Neural progenitor cell (in vitro differentiated cells): ENCODE measurements around the gene GALNT2.

Experiments used
- CTCF ChIP-seq: fragments of 200-600 bp; sonication (generic); IDR thresholded peaks from 2 replicates; pipeline ENCODE4 v1.5.1; 2017; ENCODE audit warnings: antibody characterized with exemption, mild to moderate bottlenecking
- EZH2phosphoT487 ChIP-seq: fragments of 200-600 bp; sonication (generic); IDR thresholded peaks from 2 replicates; pipeline ENCODE4 v1.6.1; 2017; ENCODE audit warnings: antibody characterized with exemption

GRCh38 chr1:230315099-230315498 is 248.1 kb downstream of the GALNT2 start:
- TF ChIP-seq CTCF (no peak), EZH2phosphoT487 (no peak)
